ENCODE measurements around the gene OR2C3.
"Not testable (repeated sequence)": the region's sequence is repeated elsewhere in the genome, so short reads cannot be mapped to it uniquely, and the experiment has no call there.

The OR2C3 gene

GRCh38 chr1:247506831-247507230 lies 29.4 kb downstream of the OR2C3 start:
- Histone ChIP-seq H3K27me3 (ENCODE audit: control insufficient read depth, insufficient read depth, low read length) (no peaks in the 10 kb centered on the region), H3K4me3 (ENCODE audit: low read length) (no peak overlapping the region), H3K9me3 (ENCODE audit: control insufficient read depth, low read depth, low read length) (no peaks in the 10 kb centered on the region), H3K27ac (ENCODE audit: low read length) (no peak overlapping the region), H3K4me1 (ENCODE audit: control insufficient read depth, low read depth, low read length) (no peaks in the 10 kb centered on the region), H3K36me3 (ENCODE audit: control insufficient read depth, low read depth, low read length) (no peaks in the 10 kb centered on the region), H3K9ac (ENCODE audit: low read length) (no peak overlapping the region)

GRCh38 chr1:247500865-247501264 lies 35.4 kb downstream of the OR2C3 start:
- H3K9me3 ChIP-seq (ENCODE audit: control insufficient read depth, low read depth, low read length): no peaks in the 10 kb centered on the region
- no peak overlapping the region for H3K27ac ChIP-seq (ENCODE audit: low read length)
- no peak overlapping the region for H3K4me3 ChIP-seq (ENCODE audit: low read length)
- no peak overlapping the region for H3K9ac ChIP-seq (ENCODE audit: low read length)
- no peaks in the 10 kb centered on the region for H3K4me1 ChIP-seq (ENCODE audit: control insufficient read depth, low read depth, low read length)
- H3K36me3 ChIP-seq (ENCODE audit: control insufficient read depth, low read depth, low read length): no peaks in the 10 kb centered on the region
- no peaks in the 10 kb centered on the region for H3K27me3 ChIP-seq (ENCODE audit: control insufficient read depth, insufficient read depth, low read length)

- Histone ChIP-seq H3K27ac (ENCODE audit: low read length) (no peak overlapping the region), H3K4me3 (ENCODE audit: low read length) (no peak overlapping the region), H3K9ac (ENCODE audit: low read length) (no peak overlapping the region), H3K27me3 (ENCODE audit: control insufficient read depth, insufficient read depth, low read length) (no peaks in the 10 kb centered on the region), H3K9me3 (ENCODE audit: control insufficient read depth, low read depth, low read length) (no peaks in the 10 kb centered on the region), H3K4me1 (ENCODE audit: control insufficient read depth, low read depth, low read length) (no peaks in the 10 kb centered on the region), H3K36me3 (ENCODE audit: control insufficient read depth, low read depth, low read length) (no peaks in the 10 kb centered on the region)
Measured at GRCh38 chr1:247496581-247497285, 39.5 kb downstream of the OR2C3 start.

- Histone ChIP-seq H3K4me3 (ENCODE audit: low read length) (no peak overlapping the region), H3K9me3 (ENCODE audit: control insufficient read depth, low read depth, low read length) (no peaks in the 10 kb centered on the region), H3K36me3 (ENCODE audit: control insufficient read depth, low read depth, low read length) (no peaks in the 10 kb centered on the region), H3K9ac (ENCODE audit: low read length) (no peak overlapping the region), H3K27ac (ENCODE audit: low read length) (no peak overlapping the region), H3K4me1 (ENCODE audit: control insufficient read depth, low read depth, low read length) (no peaks in the 10 kb centered on the region), H3K27me3 (ENCODE audit: control insufficient read depth, insufficient read depth, low read length) (no peaks in the 10 kb centered on the region)
Measured at GRCh38 chr1:247494767-247495166, 41.5 kb downstream of the OR2C3 start.

GRCh38 chr1:247493106-247493505 lies 43.1 kb downstream of the OR2C3 start:
- H3K4me1 ChIP-seq (ENCODE audit: control insufficient read depth, low read depth, low read length): no peaks in the 10 kb centered on the region
- H3K27me3 ChIP-seq (ENCODE audit: control insufficient read depth, insufficient read depth, low read length): no peaks in the 10 kb centered on the region
- H3K36me3 ChIP-seq (ENCODE audit: control insufficient read depth, low read depth, low read length): no peaks in the 10 kb centered on the region
- H3K9ac ChIP-seq (ENCODE audit: low read length): no peak overlapping the region
- H3K27ac ChIP-seq (ENCODE audit: low read length): no peak overlapping the region
- no peaks in the 10 kb centered on the region for H3K9me3 ChIP-seq (ENCODE audit: control insufficient read depth, low read depth, low read length)
- no peak overlapping the region for H3K4me3 ChIP-seq (ENCODE audit: low read length)

- Histone ChIP-seq H3K9ac (ENCODE audit: low read length) (no peak overlapping the region), H3K27ac (ENCODE audit: low read length) (no peak overlapping the region), H3K27me3 (ENCODE audit: control insufficient read depth, insufficient read depth, low read length) (no peaks in the 10 kb centered on the region), H3K4me1 (ENCODE audit: control insufficient read depth, low read depth, low read length) (no peaks in the 10 kb centered on the region), H3K4me3 (ENCODE audit: low read length) (no peak overlapping the region), H3K36me3 (ENCODE audit: control insufficient read depth, low read depth, low read length) (no peaks in the 10 kb centered on the region), H3K9me3 (ENCODE audit: control insufficient read depth, low read depth, low read length) (no peaks in the 10 kb centered on the region)
Measured at GRCh38 chr1:247491328-247491727, 44.9 kb downstream of the OR2C3 start.

- no peak overlapping the region for H3K27ac ChIP-seq (ENCODE audit: low read length)
- H3K9me3 ChIP-seq (ENCODE audit: control insufficient read depth, low read depth, low read length): no peaks in the 10 kb centered on the region
- no peaks in the 10 kb centered on the region for H3K4me1 ChIP-seq (ENCODE audit: control insufficient read depth, low read depth, low read length)
- H3K9ac ChIP-seq (ENCODE audit: low read length): no peak overlapping the region
- H3K27me3 ChIP-seq (ENCODE audit: control insufficient read depth, insufficient read depth, low read length): no peaks in the 10 kb centered on the region
- no peaks in the 10 kb centered on the region for H3K36me3 ChIP-seq (ENCODE audit: control insufficient read depth, low read depth, low read length)
- no peak overlapping the region for H3K4me3 ChIP-seq (ENCODE audit: low read length)
Measured at GRCh38 chr1:247487057-247487456, 49.2 kb downstream of the OR2C3 start.

- Histone ChIP-seq H3K27me3 (ENCODE audit: control insufficient read depth, insufficient read depth, low read length) (no peaks in the 10 kb centered on the region), H3K9ac (ENCODE audit: low read length) (no peak overlapping the region), H3K4me1 (ENCODE audit: control insufficient read depth, low read depth, low read length) (no peaks in the 10 kb centered on the region), H3K9me3 (ENCODE audit: control insufficient read depth, low read depth, low read length) (no peaks in the 10 kb centered on the region), H3K36me3 (ENCODE audit: control insufficient read depth, low read depth, low read length) (no peaks in the 10 kb centered on the region), H3K4me3 (ENCODE audit: low read length) (no peak overlapping the region), H3K27ac (ENCODE audit: low read length) (no peak overlapping the region)
Measured at GRCh38 chr1:247482747-247483146, 53.5 kb downstream of the OR2C3 start.

- H3K27me3 ChIP-seq (ENCODE audit: control insufficient read depth, insufficient read depth, low read length); H3K9ac ChIP-seq (ENCODE audit: low read length); H3K27ac ChIP-seq (ENCODE audit: low read length); H3K36me3 ChIP-seq (ENCODE audit: control insufficient read depth, low read depth, low read length); H3K4me3 ChIP-seq (ENCODE audit: low read length); H3K9me3 ChIP-seq (ENCODE audit: control insufficient read depth, low read depth, low read length): not testable (repeated sequence)
- peaks cover 20% of the 10 kb centered on the region for H3K4me1 ChIP-seq (ENCODE audit: control insufficient read depth, low read depth, low read length)
Measured at GRCh38 chr1:247476328-247477058, 59.7 kb downstream of the OR2C3 start.

- Histone ChIP-seq H3K9me3 (ENCODE audit: control insufficient read depth, low read depth, low read length) (no peaks in the 10 kb centered on the region), H3K9ac (ENCODE audit: low read length) (no peak overlapping the region), H3K4me3 (ENCODE audit: low read length) (no peak overlapping the region), H3K27ac (ENCODE audit: low read length) (no peak overlapping the region), H3K4me1 (ENCODE audit: control insufficient read depth, low read depth, low read length) (peaks cover 20% of the 10 kb centered on the region), H3K36me3 (ENCODE audit: control insufficient read depth, low read depth, low read length) (no peaks in the 10 kb centered on the region), H3K27me3 (ENCODE audit: control insufficient read depth, insufficient read depth, low read length) (no peaks in the 10 kb centered on the region)
Measured at GRCh38 chr1:247475793-247476192, 60.4 kb downstream of the OR2C3 start.
